ENCODE data around the gene VPS9D1.
"Not testable (repeated sequence)": the region's sequence is repeated elsewhere in the genome, so short reads cannot be mapped to it uniquely, and the experiment has no call there.

The VPS9D1 gene

GRCh38 chr16:89672177-89672941 lies 48.3 kb downstream of the VPS9D1 start:
- in situ Hi-C loops (cut with MboI; ENCODE audit: low pct_unique_long_range_greater_than_20kb, low sequenced_read_pairs), result no loop called here
- DNase-seq, result no peak

GRCh38 chr16:89671565-89671964 lies 49.1 kb downstream of the VPS9D1 start:
- DNase-seq, result not testable (repeated sequence)

GRCh38 chr16:89670496-89671431 lies 49.9 kb downstream of the VPS9D1 start:
- no peak for DNase-seq
- in situ Hi-C loops (cut with MboI; ENCODE audit: low pct_unique_long_range_greater_than_20kb, low sequenced_read_pairs), result no loop called here

More at GRCh38 chr16:89671565-89671964, 49.1 kb downstream of the VPS9D1 start:
- in situ Hi-C loops (cut with MboI; ENCODE audit: low pct_unique_long_range_greater_than_20kb, low sequenced_read_pairs), result not testable (repeated sequence)

GRCh38 chr16:89669755-89670154 lies 50.9 kb downstream of the VPS9D1 start:
- no peak for DNase-seq
- in situ Hi-C loops (cut with MboI; ENCODE audit: low pct_unique_long_range_greater_than_20kb, low sequenced_read_pairs), result no loop called here

GRCh38 chr16:89668790-89669158 lies 51.9 kb downstream of the VPS9D1 start:
- in situ Hi-C loops (cut with MboI; ENCODE audit: low pct_unique_long_range_greater_than_20kb, low sequenced_read_pairs), result no loop called here
- no peak for DNase-seq

- DNase-seq, result no peak
- in situ Hi-C loops (cut with MboI; ENCODE audit: low pct_unique_long_range_greater_than_20kb, low sequenced_read_pairs), result no loop called here
Measured at GRCh38 chr16:89667633-89668032, 53.1 kb downstream of the VPS9D1 start.

GRCh38 chr16:89667000-89667399 lies 53.7 kb downstream of the VPS9D1 start:
- peak; percentile 35 for DNase-seq
- in situ Hi-C loops (cut with MboI; ENCODE audit: low pct_unique_long_range_greater_than_20kb, low sequenced_read_pairs), result not testable (repeated sequence)

GRCh38 chr16:89664238-89664637 lies 56.5 kb downstream of the VPS9D1 start:
- in situ Hi-C loops (cut with MboI; ENCODE audit: low pct_unique_long_range_greater_than_20kb, low sequenced_read_pairs), result not testable (repeated sequence)

GRCh38 chr16:89661215-89661614 lies 59.5 kb downstream of the VPS9D1 start:
- in situ Hi-C loops (cut with MboI; ENCODE audit: low pct_unique_long_range_greater_than_20kb, low sequenced_read_pairs), result no loop called here
- DNase-seq, result no peak

More at GRCh38 chr16:89664238-89664637, 56.5 kb downstream of the VPS9D1 start:
- not testable (repeated sequence) for DNase-seq

GRCh38 chr16:89660146-89660545 lies 60.6 kb downstream of the VPS9D1 start:
- in situ Hi-C loops (cut with MboI; ENCODE audit: low pct_unique_long_range_greater_than_20kb, low sequenced_read_pairs), result no loop called here
- no peak for DNase-seq

GRCh38 chr16:89658221-89658879 lies 62.3 kb downstream of the VPS9D1 start:
- in situ Hi-C loops (cut with MboI; ENCODE audit: low pct_unique_long_range_greater_than_20kb, low sequenced_read_pairs), result no loop called here
- no peak for DNase-seq

GRCh38 chr16:89657442-89658220 lies 63.1 kb downstream of the VPS9D1 start, which contains the start of the genes CHMP1A and SPATA33:
CHMP1A (minus strand) TSS chr16:89657708; CDS start chr16:89657588, 120 bp downstream.
SPATA33 (plus strand) TSS chr16:89657836; CDS start chr16:89657912, 76 bp downstream.
- in situ Hi-C loops (cut with MboI; ENCODE audit: low pct_unique_long_range_greater_than_20kb, low sequenced_read_pairs), result no loop called here
- peak; percentile 91 for DNase-seq
